Cardiac muscle cell (in vitro differentiated cells and primary cell): ENCODE measurements around the gene MAN2B2. TPM values are rescaled to one million over a fixed set of nuclear protein-coding genes. Genes with fewer than 3 reads are reported as not detected.

ENCODE experiments used
- DNase-seq, 2 donors: peaks; one replicate each; pipeline versions ENCODE4 v3.0.0 to v3.0.0-alpha.2; 2010 to 2017; ENCODE audit warnings: low read depth in 1 of 2, low spot score in 1 of 2
- H3K27ac ChIP-seq: fragments of 200-600 bp; sonication (generic); 2 replicates; pipeline ENCODE4 v1.5.1; 2016
- H3K27me3 ChIP-seq: fragments of 200-600 bp; sonication (generic); 2 replicates; pipeline ENCODE4 v1.6.0; 2016; ENCODE audit warnings: control low read depth
- H3K36me3 ChIP-seq: fragments of 200-600 bp; sonication (generic); 2 replicates; pipeline ENCODE4 v1.5.1; 2016; ENCODE audit warnings: control low read depth
- H3K4me1 ChIP-seq: fragments of 200-600 bp; sonication (generic); 2 replicates; pipeline ENCODE4 v1.8.1; 2017; ENCODE audit warnings: low read depth, mild to moderate bottlenecking, mixed run types
- H3K4me3 ChIP-seq: fragments of 200-600 bp; sonication (generic); 2 replicates; pipeline ENCODE4 v1.5.1; 2016; ENCODE audit warnings: mild to moderate bottlenecking
- H3K9me3 ChIP-seq: fragments of 200-600 bp; sonication (generic); 2 replicates; pipeline ENCODE4 v1.5.1; 2017; ENCODE audit warnings: low read depth, mild to moderate bottlenecking, control low read depth
- polyA plus RNA-seq: library from polyadenylated mRNA; unstranded; fragments of >200 nt; fragmentation: Nextera tagmentation; extraction: Ambion mirVana; gene quantifications from 2 replicates; pipeline ENCODE4 v1.2.1, GENCODE V29; 2016
- total RNA-seq: library from RNA; depleted of rRNA; stranded (reverse); fragments of >200 nt; gene quantifications from 2 replicates; pipeline ENCODE4 v1.2.3, GENCODE V29; 2016
- TF ChIP-seq, protein P1 (sequence below): IDR thresholded peaks from 2 replicates; pipeline ENCODE4 v1.5.1; 2012; ENCODE audit warnings: low read depth, mild to moderate bottlenecking, low read length

Gene MAN2B2
- total and polyA plus RNA-seq, 2 experiments from 2014 or later: 5.4 to 8.2 TPM

DNA sequence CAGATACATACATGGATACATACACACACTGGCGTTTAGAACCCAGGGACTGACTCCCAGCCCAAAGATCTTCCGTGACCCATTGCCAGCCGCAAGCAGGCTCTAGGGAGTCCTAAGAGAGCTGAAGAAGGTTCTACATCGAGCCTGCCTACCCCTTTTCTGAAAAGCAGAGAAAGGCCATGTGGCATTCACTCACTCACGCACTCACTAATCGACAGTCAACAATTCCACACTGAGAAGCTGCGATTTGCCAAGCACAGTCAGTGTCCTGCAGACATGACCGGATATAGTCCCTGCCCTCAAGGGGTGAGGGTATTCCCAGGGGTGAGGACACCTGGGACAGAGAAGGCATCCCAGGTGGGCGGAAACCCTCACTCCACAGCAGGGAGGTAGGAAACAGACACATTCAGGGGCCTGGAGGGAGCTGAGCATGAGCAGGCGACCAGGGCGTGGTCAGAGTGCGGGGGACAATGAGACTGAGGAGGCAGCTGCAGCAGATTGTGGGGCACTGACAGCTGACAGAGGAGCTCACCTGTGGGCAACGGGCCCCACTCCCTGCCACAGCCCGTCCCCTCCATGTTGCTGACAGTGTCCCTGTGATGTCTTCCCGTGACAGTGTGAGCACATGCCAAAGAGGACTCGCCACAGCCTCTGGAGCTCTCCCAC, 13.2 kb upstream of the MAN2B2 start:
- no peak overlapping the region for H3K27ac ChIP-seq
- DNase-seq: no peak
- H3K4me1 ChIP-seq: no peaks in the 10 kb centered on the region
- TF ChIP-seq, protein P1, sequence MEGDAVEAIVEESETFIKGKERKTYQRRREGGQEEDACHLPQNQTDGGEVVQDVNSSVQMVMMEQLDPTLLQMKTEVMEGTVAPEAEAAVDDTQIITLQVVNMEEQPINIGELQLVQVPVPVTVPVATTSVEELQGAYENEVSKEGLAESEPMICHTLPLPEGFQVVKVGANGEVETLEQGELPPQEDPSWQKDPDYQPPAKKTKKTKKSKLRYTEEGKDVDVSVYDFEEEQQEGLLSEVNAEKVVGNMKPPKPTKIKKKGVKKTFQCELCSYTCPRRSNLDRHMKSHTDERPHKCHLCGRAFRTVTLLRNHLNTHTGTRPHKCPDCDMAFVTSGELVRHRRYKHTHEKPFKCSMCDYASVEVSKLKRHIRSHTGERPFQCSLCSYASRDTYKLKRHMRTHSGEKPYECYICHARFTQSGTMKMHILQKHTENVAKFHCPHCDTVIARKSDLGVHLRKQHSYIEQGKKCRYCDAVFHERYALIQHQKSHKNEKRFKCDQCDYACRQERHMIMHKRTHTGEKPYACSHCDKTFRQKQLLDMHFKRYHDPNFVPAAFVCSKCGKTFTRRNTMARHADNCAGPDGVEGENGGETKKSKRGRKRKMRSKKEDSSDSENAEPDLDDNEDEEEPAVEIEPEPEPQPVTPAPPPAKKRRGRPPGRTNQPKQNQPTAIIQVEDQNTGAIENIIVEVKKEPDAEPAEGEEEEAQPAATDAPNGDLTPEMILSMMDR: no peak
- H3K36me3 ChIP-seq: no peaks in the 10 kb centered on the region
- no peaks in the 10 kb centered on the region for H3K9me3 ChIP-seq
- peaks cover 100% of the 10 kb centered on the region for H3K27me3 ChIP-seq
- no peak overlapping the region for H3K4me3 ChIP-seq

DNA sequence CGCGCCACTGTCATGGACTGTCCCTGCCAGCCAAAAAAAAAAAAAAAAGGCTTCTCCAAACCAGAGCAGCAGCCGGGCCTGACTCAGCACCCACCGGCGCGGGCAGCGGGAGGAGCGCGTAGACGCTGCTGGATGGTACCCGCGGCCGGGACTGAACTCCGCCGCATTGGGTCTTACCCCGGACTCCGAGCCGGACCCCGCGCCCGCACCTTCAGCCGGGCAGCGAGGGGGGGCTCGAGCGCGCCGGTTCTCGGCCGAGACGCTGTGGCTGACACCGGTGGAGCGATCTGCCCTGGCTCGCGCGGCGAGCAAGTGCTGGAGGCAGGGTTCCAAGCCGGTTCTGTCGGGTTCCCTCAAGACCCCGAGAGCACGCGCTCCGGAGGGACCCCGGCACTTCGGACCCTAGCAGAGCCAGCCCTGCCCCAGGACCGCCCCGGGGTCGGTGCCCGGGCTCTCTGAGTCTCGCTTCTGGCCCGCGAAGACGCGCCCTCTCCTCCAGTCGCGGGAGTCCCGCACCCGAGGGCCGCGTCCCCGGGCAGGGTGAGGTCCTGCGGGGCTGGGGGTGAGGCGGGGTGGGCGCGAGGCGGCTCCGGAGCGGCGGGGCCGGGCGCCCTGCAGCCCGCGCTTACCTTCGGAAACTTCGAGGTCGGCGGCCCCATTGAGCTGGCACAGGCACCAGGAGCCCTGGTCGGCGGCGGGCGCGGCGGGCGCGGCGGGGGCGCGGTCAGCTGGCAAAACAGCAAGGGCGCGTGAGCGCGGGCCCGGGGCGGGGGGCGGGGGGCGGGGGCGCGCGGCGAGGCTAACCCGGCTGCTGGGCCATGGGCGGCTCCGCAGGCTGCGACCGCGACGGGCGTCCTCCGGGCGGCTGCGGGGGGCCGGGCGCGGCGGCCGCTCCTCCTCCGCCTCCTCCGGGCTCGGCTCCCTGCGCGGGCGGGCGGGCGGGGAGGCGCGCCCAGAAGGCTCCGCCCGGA, 11.8 kb upstream of the MAN2B2 start:
- DNase-seq: peak; percentile 7 to 40
- H3K9me3 ChIP-seq: no peaks in the 10 kb centered on the region
- H3K27ac ChIP-seq: no peak overlapping the region
- TF ChIP-seq, protein P1: no peak
- peak overlapping the region; percentile 12 for H3K4me3 ChIP-seq
- H3K4me1 ChIP-seq: no peaks in the 10 kb centered on the region
- H3K27me3 ChIP-seq: peaks cover 94% of the 10 kb centered on the region
- no peaks in the 10 kb centered on the region for H3K36me3 ChIP-seq

DNA sequence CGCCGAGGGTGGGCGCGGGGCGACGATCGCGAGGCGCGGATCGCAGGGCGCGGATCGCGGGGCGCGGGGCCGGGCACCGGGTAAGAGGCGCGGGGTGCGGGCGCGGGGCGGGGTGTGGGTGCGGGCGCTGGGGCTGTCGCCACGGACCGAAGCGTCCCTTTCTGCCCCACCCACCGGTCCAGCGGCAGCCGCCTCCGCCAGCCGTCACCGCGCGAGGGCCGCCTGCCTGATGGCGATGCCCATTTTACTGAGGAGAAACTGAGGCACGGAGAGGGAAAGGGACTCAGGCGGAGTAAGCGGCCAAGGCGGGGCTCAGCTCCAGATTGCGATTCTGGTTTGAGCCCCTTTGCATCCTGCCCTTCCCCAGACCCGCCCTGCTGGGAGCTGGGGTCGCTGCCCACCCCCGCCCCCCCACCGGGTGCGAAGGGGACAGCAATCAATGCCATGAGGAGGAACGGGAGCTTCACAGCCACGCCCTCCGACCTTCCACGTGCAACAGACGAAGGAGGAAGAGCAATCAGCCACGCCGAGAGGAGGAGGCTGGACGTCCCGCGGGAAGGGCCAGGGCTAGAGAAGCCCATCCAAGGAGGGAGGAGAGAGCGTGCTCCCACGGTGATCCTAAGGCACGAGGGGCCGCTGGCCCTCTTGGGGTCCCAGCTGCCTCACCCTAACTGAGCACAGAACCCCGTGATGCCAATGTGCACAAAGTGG, 10.9 kb upstream of the MAN2B2 start:
- H3K4me3 ChIP-seq: peak overlapping the region; percentile 10
- TF ChIP-seq, protein P1: no peak
- H3K27me3 ChIP-seq: peaks cover 87% of the 10 kb centered on the region

DNA sequence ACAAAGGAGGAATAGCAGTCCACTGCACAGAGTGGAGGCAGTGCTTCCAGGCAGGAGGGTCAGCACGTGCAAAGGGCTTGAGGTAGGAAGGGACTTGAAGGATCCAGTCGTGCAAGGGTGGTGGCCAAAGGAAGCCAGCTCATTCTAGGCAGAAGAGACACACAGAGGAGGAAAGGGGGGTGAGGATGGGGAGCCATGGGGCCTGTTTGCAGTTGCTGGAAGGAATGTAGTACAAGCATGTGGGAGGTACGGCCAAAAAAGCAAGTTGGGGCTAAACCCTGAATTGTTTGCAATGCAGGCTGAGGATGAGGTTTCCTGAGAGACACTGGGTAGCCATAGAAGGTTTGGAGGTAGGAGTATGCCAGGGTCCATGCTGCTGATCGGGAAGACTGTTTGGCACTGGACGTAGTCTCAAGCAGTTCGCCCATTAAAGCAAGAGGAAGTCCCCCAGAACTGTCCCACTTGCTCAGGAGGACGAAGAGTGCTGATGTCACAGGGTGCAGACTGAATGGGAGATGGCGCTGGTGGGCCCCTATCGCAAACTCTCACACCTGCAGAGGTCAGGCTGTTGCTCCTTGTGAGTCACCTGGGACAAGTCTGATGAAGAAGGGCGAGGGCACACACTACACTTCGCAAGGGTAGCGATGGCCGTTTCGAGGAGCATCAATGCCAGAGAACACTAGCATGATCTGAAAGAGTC, 9.1 kb upstream of the MAN2B2 start:
- Histone ChIP-seq H3K4me1 (no peaks in the 10 kb centered on the region), H3K4me3 (no peak overlapping the region), H3K27me3 (peaks cover 71% of the 10 kb centered on the region), H3K36me3 (no peaks in the 10 kb centered on the region), H3K9me3 (no peaks in the 10 kb centered on the region), H3K27ac (no peak overlapping the region)
- DNase-seq: no peak
- TF ChIP-seq, protein P1: no peak

More for the DNA sequence above, 10.9 kb upstream of the MAN2B2 start:
- Histone ChIP-seq H3K27ac (no peak overlapping the region), H3K9me3 (no peaks in the 10 kb centered on the region), H3K36me3 (no peaks in the 10 kb centered on the region), H3K4me1 (no peaks in the 10 kb centered on the region)
- no peak for DNase-seq
